ENCODE data around the gene MSI2. TPM values are rescaled to one million over a fixed set of nuclear protein-coding genes. Genes with fewer than 3 reads are reported as not detected.
A peak's percentile ranks its signal among the peaks of the same experiment; 100 is the strongest.

MSI2 gene
- 10 to 100 TPM; 30.1 to 41.1 TPM for total RNA-seq

DNA sequence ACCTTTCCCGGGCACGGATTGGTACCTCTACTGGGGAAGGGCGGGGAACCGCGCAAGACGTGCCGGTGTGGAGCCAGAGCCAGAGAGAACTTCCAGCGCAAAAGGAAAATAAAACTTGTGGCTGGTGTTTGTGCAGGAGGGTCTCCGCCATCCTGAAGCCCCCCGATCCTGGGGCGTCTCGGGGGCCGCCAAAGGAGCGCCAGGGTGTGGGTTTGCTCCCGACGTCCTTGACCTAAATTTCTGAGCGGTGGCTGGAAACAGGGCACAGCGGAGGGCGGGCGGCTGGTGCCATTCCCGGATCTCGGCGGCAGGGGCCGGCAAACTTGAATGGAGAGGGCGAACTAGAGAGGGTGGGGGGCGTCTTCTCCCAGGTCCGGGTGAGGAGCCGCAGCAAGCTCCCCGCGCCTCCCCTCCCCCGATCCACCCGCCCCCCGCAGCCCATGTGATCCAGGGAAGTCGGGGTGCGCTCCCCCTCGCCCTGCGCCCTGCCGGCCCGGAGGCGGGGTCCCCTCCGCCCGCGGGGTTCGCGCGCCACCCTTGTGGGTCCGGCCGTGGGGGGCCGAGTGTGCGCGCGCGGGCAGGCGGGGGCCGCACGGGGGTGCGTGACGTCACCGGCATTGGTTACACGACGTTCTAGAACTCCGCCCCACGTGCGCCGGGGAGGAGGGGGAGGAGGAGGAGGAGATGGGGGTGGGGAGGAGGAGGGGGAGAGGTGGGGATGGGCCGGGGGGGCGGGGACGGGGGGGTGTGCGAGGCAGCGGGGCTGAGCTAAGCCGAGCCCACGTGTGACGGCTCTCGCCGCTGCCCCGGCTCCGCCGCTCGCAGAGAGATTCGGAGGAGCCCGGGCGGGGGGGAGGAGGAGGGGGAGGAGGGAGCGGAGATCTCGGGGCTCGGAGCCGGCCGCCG is at the start of gene MSI2:
TSS of gene MSI2 (plus strand) at position 748 of the 906 bp plus-strand sequence. CDS start 220 bp downstream, outside the sequence.
- Histone ChIP-seq H3K27ac (peak within 1 kb of the TSS; percentile 98), H3K4me3 (peak within 1 kb of the TSS; percentile 92 to 97), H3K27me3 (no peaks in the 10 kb centered on the region), H3K4me1 (peaks cover 0 to 31% of the 10 kb centered on the region in 2 donors), H3K36me3 (no peaks in the 10 kb centered on the region), H3K9me3 (peaks cover 0 to 4% of the 10 kb centered on the region in 2 donors)
- no peak for TF ChIP-seq CTCF (IDR thresholded peaks at IDR 0.05)
- peak; percentile 93 for DNase-seq (ENCODE audit: low spot score)

- no peak for TF ChIP-seq CTCF (IDR thresholded peaks at IDR 0.05)
- no peak for DNase-seq (ENCODE audit: low spot score)
- peaks cover 0 to 24% of the 10 kb centered on the region in 2 donors for H3K9me3 ChIP-seq
These were observed 49.4 kb upstream of the MSI2 start for GRCh38 chr17:57206928-57207327.

GRCh38 chr17:57207396-57207795 is 48.9 kb upstream of the MSI2 start:
- TF ChIP-seq CTCF (IDR thresholded peaks at IDR 0.05), result no peak
- Histone ChIP-seq H3K4me3 (no peak overlapping the region), H3K27ac (no peak overlapping the region), H3K9me3 (peaks cover 0 to 24% of the 10 kb centered on the region in 2 donors), H3K4me1 (no peaks in the 10 kb centered on the region), H3K27me3 (no peaks in the 10 kb centered on the region), H3K36me3 (no peaks in the 10 kb centered on the region)
- DNase-seq (ENCODE audit: low spot score), result no peak

More at GRCh38 chr17:57206928-57207327, 49.4 kb upstream of the MSI2 start:
- H3K4me1 ChIP-seq, result no peaks in the 10 kb centered on the region
- H3K4me3 ChIP-seq, result no peak overlapping the region
- no peaks in the 10 kb centered on the region for H3K27me3 ChIP-seq
- H3K27ac ChIP-seq, result no peak overlapping the region
- H3K36me3 ChIP-seq, result no peaks in the 10 kb centered on the region

- Histone ChIP-seq H3K9me3 (peaks cover 0 to 24% of the 10 kb centered on the region in 2 donors), H3K4me1 (no peaks in the 10 kb centered on the region), H3K27me3 (no peaks in the 10 kb centered on the region), H3K4me3 (no peak overlapping the region), H3K27ac (no peak overlapping the region), H3K36me3 (no peaks in the 10 kb centered on the region)
- DNase-seq (ENCODE audit: low spot score), result no peak
- TF ChIP-seq CTCF (IDR thresholded peaks at IDR 0.05), result no peak
These were observed 46.1 kb upstream of the MSI2 start for GRCh38 chr17:57210224-57210553.

GRCh38 chr17:57210972-57211411 is 45.3 kb upstream of the MSI2 start:
- Histone ChIP-seq H3K36me3 (no peaks in the 10 kb centered on the region), H3K4me3 (no peak overlapping the region), H3K27me3 (no peaks in the 10 kb centered on the region), H3K27ac (no peak overlapping the region), H3K4me1 (no peaks in the 10 kb centered on the region), H3K9me3 (peaks cover 0 to 24% of the 10 kb centered on the region in 2 donors)
- no peak for DNase-seq (ENCODE audit: low spot score)
- no peak for TF ChIP-seq CTCF (IDR thresholded peaks at IDR 0.05)

All from right atrium auricular region (tissue), 2 donors.